ENCODE data around the gene SORCS1.

The SORCS1 gene

DNA sequence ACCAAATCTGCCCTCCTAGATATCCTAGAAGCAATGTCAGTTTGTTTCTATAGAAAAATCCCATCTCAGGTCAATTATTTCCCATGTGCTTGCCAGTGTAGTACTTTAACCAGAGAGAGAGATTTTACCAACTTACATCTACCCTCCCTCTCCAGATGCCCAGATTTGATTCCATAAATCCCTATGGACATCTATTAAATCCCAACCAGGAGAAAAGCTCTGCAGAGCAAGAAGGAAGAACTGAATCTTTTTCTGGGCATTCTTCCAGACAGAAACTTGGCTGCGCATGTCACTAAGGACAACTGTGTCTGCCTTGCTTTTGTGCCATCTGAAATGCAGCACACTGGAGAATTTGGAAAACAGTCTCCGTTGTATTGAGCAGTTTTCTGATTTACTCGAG lies 597.6 kb downstream of the SORCS1 start:
- no peak for DNase-seq

DNA sequence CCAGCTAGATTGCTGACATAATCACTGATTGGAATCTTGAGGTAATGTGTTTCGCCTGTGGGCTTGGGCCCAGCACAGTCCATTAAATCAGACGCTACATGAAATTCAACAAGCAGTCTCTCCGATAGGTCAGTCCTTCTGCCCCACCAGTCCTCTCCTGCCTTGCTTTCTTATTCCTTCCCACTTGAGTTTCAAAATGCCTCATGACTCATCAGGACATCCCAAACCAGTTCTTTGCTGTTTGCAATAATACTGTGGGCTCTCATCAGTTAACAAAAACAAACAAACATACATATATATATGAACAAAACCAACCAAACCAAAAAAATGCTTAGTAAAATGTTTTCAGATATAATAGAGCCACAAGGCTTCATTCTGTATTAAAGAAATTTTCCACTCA lies 599.0 kb downstream of the SORCS1 start:
- DNase-seq: no peak

GRCh38 chr10:106563384-106563783 lies 601.1 kb downstream of the SORCS1 start:
- DNase-seq: no peak

- no peak for DNase-seq
Measured at GRCh38 chr10:106560925-106561640, 603.4 kb downstream of the SORCS1 start.

GRCh38 chr10:106559442-106559841 lies 605.1 kb downstream of the SORCS1 start:
- DNase-seq: no peak

DNA sequence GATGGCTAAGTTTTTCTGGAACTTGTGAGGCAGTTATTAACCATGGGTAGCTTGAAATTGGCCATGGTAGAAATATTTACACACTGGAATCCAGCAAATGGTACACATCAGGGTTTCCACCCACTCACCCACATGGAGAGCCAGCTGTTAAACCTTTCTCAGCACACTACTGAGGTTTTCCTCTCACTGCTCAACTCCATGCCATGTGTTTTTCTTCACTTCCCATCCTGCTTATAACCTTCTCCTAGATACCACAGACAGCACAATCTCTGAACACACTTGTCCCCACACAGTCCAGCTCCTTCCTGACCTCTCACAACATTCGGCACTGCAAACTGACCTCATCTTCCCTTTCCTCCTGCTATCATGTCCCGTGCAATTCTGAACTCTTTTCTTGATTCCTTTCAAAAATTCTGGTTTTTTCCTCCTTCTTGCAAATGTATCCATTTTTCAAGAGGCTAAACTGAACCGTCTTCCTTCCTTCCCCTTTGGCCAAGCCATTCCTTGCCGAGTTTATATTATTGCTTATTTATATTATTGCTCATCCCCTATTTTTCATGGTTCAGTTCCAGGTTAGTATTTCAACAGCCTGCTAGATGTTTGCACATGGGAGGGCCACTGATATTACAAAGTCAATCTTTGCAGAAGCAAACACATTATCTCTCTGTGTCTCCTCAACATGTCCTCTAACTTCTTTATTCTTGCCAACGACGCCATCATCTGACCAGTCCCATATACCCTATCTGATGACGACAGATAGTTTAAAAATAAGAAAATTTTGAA lies 606.4 kb downstream of the SORCS1 start:
- no peak for DNase-seq

GRCh38 chr10:106557053-106557452 lies 607.5 kb downstream of the SORCS1 start:
- DNase-seq: no peak

DNA sequence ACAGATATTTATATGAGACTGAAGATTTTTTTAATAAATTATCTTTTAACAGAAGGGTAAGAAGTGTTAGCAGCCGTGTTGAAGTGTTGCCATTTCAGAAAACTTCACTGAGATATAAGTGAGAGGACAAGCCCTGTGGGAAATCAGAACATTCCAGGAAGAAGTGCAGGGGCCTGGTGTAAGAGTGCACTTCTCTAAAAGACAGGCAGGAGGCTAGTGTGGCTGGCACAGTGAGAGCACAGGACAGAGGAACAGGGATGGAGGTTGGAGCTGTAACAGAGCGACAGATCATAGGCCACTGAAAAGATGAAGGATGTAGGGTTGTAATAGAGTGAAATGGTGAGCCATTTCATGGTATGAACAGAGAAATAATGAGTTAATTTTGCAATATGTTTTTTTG lies 608.9 kb downstream of the SORCS1 start:
- DNase-seq: no peak

- DNase-seq: no peak
Measured at GRCh38 chr10:106551501-106552062, 612.9 kb downstream of the SORCS1 start.

DNA sequence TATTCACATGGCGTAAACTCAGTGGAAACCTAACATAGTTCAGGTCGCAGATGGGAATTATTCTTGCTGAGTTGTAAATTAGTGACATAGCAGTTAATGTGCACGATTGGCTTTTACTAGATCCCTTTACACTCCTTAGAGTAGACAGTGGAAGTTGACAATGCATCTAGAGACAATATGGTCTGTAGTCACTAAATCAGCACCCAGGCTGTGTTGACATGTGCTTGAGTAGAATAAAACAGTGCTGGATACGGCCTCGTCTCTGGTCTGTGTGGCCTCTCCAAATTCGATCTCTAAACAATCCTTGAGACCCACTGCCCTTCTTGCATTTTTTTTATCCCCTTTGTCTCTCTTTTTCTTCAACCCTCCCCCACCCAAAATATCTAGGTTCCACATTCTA lies 615.7 kb downstream of the SORCS1 start:
- no peak for DNase-seq

DNA sequence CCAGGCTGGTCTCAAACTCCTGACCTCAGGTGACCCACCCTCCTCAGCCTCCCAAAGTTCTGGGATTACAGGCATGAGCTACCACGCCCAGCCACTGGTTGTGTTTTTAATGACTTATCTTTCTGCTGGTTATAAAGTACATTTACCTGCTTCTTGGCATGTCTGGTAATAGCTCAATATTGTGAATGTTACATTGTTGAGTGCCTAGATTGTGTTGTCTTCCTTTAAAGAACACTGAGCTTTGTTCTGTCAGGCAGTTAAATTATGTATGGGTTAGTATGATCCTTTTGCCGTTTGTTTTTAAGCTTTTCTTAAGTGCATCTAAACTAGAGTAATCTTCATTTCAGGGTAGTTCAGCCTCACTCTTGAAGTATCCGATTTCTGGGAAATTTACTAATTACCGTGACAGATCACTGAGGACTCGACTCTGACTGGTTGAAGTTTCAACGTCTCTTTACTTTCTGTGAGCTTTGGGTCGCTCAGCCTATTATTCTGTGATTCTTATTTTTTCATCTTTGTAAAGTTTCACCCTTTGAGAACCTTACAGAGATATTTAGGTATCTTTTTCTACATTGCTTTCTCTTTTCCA lies 617.4 kb downstream of the SORCS1 start:
- no peak for DNase-seq

DNA sequence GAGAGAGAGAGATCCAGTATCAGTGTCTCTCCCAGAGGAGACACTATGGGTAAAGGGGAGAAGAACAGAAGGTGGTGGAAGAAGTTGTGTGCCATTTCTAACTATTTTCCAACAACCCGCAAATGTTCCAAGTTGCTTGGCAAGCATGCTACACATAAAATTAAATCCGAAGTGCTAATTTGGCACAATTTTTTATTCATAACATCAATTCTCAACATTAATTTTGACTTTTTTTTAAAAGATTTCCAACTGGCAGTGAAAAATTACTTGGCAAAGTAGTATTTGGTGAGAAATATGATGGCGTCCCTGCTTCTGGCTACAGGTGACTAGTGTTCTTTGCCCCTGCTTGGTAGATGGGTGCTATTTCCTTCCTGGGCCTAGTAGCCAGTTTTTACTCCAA lies 622.0 kb downstream of the SORCS1 start:
- DNase-seq: no peak

- DNase-seq: no peak
Measured at GRCh38 chr10:106540645-106541044, 623.9 kb downstream of the SORCS1 start.

- no peak for DNase-seq
Measured at GRCh38 chr10:106537866-106538265, 626.6 kb downstream of the SORCS1 start.

- DNase-seq: no peak
Measured at GRCh38 chr10:106535304-106535953, 629.1 kb downstream of the SORCS1 start.

GRCh38 chr10:106534441-106534840 lies 630.1 kb downstream of the SORCS1 start:
- no peak for DNase-seq

DNA sequence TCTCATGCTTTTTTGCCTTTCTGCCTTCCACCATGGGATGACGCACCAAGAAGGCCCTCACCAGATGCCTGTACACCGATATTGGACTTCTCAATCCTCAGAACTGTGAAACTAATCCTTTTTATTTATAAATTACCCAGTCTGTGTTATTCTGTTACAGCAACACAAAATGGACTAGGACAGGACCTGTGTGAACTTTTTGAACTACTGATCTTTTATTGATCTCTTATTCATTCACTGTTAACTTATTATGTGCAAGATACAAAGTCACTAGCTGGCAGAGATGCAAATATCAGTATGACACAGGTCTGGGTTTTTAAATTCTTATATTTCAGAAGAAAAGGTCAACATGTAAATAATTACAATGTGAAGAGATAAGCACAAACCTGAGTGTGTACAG lies 635.8 kb downstream of the SORCS1 start:
- DNase-seq: no peak

- no peak for DNase-seq
Measured at GRCh38 chr10:106525835-106526234, 638.7 kb downstream of the SORCS1 start.
